ENCODE data around the gene TMA16. TPM values are rescaled to one million over a fixed set of nuclear protein-coding genes. Genes with fewer than 3 reads are reported as not detected.

The TMA16 gene
- total and polyA plus RNA-seq, 2 of the 8 experiments (the other 6 are each of a cell fraction or from before 2014, with no cell fraction given): 8.0 to 64.2 TPM

DNA sequence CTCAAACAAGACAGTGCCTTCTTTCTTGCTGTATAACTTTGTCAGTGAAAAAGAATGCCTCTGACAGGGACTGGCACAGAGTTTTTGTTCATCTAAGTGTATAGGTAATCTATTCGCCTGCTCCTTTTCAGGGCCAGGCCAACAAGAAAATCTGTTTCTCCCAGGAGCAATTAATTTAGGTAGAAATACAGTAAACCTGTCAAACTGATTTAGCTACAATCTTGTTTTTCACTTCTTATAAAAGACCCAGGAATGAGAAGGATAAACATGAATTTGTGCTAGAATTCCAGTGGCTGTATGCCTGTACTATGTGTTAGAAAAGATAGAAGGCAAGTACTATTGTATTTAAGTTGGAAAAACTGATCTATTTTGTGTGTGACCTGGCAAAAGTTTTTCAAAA lies 6.1 kb downstream of the TMA16 start:
- no peak overlapping the region for H4K91ac ChIP-seq (replicated peaks; ENCODE audit: insufficient read length, low read length)
- H3K23ac ChIP-seq (ENCODE audit: insufficient read length): no peak overlapping the region
- H3K27me3 ChIP-seq (replicated peaks in 1 of 4; ENCODE audit: control insufficient read depth in 3 of 4, extremely low read depth in 1 of 4, insufficient read depth in 3 of 4, low read length in 3 of 4): no peaks in the 10 kb centered on the region
- H2AFZ ChIP-seq (ENCODE audit: low read length): no peak overlapping the region
- no peak overlapping the region for H2BK12ac ChIP-seq (ENCODE audit: low read depth, low read length)
- H3K9ac ChIP-seq (replicated peaks in 1 of 4; ENCODE audit: extremely low read depth in 1 of 4, low read depth in 3 of 4, low read length in 3 of 4): no peak overlapping the region
- H3K27ac ChIP-seq (ENCODE audit: low read depth, low read length): no peak overlapping the region
- H3K79me2 ChIP-seq (ENCODE audit: control insufficient read depth in 1 of 2, insufficient read depth in 2 of 2, low read length in 2 of 2): peaks cover 47 to 99% of the 10 kb centered on the region in 2 experiments
- no peaks in the 10 kb centered on the region for H3K79me1 ChIP-seq (ENCODE audit: low read depth, low read length)
- H2BK120ac ChIP-seq (replicated peaks; ENCODE audit: low read depth, low read length): no peak overlapping the region
- no peak overlapping the region for H4K8ac ChIP-seq (ENCODE audit: extremely low read depth, insufficient read depth, low read length)
- H3K56ac ChIP-seq (replicated peaks; ENCODE audit: insufficient read length, low read depth, low read length): no peak overlapping the region
- no peak overlapping the region for H2BK5ac ChIP-seq (ENCODE audit: low read depth, low read length)
- H4K20me1 ChIP-seq (replicated peaks in 1 of 2; ENCODE audit: control insufficient read depth in 1 of 2, insufficient read depth in 2 of 2, low read length in 2 of 2): peaks cover 4% of the 10 kb centered on the region in 2 experiments
- no peak overlapping the region for H2BK20ac ChIP-seq (ENCODE audit: low read length)
- ChIA-PET POLR2A (ENCODE audit: partially characterized antibody) (no interaction called here), CTCF (ENCODE audit: partially characterized antibody) (no interaction called here)
- H2AK5ac ChIP-seq (ENCODE audit: low read depth, low read length): no peak overlapping the region
- H3K23me2 ChIP-seq (ENCODE audit: low read depth, low read length): no peaks in the 10 kb centered on the region
- no peak overlapping the region for H2BK15ac ChIP-seq (ENCODE audit: low read length)
- H3K18ac ChIP-seq (ENCODE audit: extremely low read depth, low read length): no peak overlapping the region
- no peak overlapping the region for H3K14ac ChIP-seq (ENCODE audit: insufficient read length)
- no peak overlapping the region for H4K5ac ChIP-seq (ENCODE audit: insufficient read length, low read depth, low read length)
- H3K4me2 ChIP-seq (ENCODE audit: insufficient read depth in 1 of 2, low read depth in 2 of 2, low read length in 2 of 2): no peak overlapping the region
- H3K36me3 ChIP-seq (ENCODE audit: control insufficient read depth in 2 of 4, insufficient read depth in 4 of 4, low read length in 3 of 4): peaks cover 0 to 6% (median 2%) of the 10 kb centered on the region in 4 experiments; a peak in 1 of 8 replicates
- no peaks in the 10 kb centered on the region for H3K9me3 ChIP-seq (ENCODE audit: insufficient read depth in 2 of 2, low read depth in 1 of 2, low read length in 1 of 2)
- no peak overlapping the region for H3K4ac ChIP-seq (replicated peaks; ENCODE audit: insufficient read length, low read depth, low read length)
- no peak for DNase-seq (ENCODE audit: low read depth in 1 of 2, low spot score in 2 of 2)
- H3K4me1 ChIP-seq (replicated peaks in 1 of 4; ENCODE audit: control insufficient read depth in 3 of 4, insufficient read depth in 4 of 4, low read length in 3 of 4): peaks cover 0 to 5% (median 1%) of the 10 kb centered on the region in 4 experiments; a peak in 1 of 7 replicates
- WGBS, 2 experiments (ENCODE audit: extremely low coverage in 1 of 2, insufficient coverage in 1 of 2, insufficient read length in 1 of 2, insufficient replicate concordance in 2 of 2, low coverage in 1 of 2, low lambda C conversion rate in 2 of 2, missing lambda C conversion rate in 1 of 2): 93% methylated on average over 1 of the region's 1 CpG; no CpG with 5 or more reads in 1 of the 2 experiments
- H3K4me3 ChIP-seq (ENCODE audit: extremely low read depth in 1 of 4, insufficient read depth in 2 of 4, low read depth in 3 of 4, low read length in 4 of 4): no peak overlapping the region
- FAIRE-seq: no peak
- TF ChIP-seq ASH2L (IDR thresholded peaks at IDR 0.05; ENCODE audit: low read length): no peak
- no peak for TF ChIP-seq KDM4A (IDR thresholded peaks at IDR 0.05; ENCODE audit: low read depth, low read length, severe bottlenecking)
- TF ChIP-seq BACH1 (IDR thresholded peaks at IDR 0.05; ENCODE audit: low read length): no peak
- no peak for TF ChIP-seq NRF1 (IDR thresholded peaks at IDR 0.05; ENCODE audit: low read depth, low read length)
- TF ChIP-seq TAF1 (IDR thresholded peaks at IDR 0.05; ENCODE audit: low read depth, low read length): no peak
- no peak for TF ChIP-seq RBBP5 (IDR thresholded peaks at IDR 0.05; ENCODE audit: borderline replicate concordance, low read depth, low read length)
- TF ChIP-seq NANOG (IDR thresholded peaks at IDR 0.05; ENCODE audit: insufficient read depth, low read depth, low read length, poor library complexity, severe bottlenecking): no peak
- no peak for TF ChIP-seq JUND (IDR thresholded peaks at IDR 0.05; ENCODE audit: low read length)
- TF ChIP-seq RFX5 (IDR thresholded peaks at IDR 0.05; ENCODE audit: borderline replicate concordance, low read depth, low read length): no peak
- TF ChIP-seq, protein P1, sequence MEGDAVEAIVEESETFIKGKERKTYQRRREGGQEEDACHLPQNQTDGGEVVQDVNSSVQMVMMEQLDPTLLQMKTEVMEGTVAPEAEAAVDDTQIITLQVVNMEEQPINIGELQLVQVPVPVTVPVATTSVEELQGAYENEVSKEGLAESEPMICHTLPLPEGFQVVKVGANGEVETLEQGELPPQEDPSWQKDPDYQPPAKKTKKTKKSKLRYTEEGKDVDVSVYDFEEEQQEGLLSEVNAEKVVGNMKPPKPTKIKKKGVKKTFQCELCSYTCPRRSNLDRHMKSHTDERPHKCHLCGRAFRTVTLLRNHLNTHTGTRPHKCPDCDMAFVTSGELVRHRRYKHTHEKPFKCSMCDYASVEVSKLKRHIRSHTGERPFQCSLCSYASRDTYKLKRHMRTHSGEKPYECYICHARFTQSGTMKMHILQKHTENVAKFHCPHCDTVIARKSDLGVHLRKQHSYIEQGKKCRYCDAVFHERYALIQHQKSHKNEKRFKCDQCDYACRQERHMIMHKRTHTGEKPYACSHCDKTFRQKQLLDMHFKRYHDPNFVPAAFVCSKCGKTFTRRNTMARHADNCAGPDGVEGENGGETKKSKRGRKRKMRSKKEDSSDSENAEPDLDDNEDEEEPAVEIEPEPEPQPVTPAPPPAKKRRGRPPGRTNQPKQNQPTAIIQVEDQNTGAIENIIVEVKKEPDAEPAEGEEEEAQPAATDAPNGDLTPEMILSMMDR (IDR thresholded peaks at IDR 0.05; ENCODE audit: control extremely low read depth in 1 of 3, insufficient read depth in 1 of 3, low read depth in 1 of 3, low read length in 3 of 3): no peak
- no peak for TF ChIP-seq SUZ12 (IDR thresholded peaks at IDR 0.05; ENCODE audit: low read length)
- TF ChIP-seq SAP30 (IDR thresholded peaks at IDR 0.05; ENCODE audit: insufficient read depth, insufficient replicate concordance, low read length): no peak
